Occipital lobe (tissue), 2 donors: ENCODE data around the gene CIB4. TPM values are rescaled to one million over a fixed set of nuclear protein-coding genes. Genes with fewer than 3 reads are reported as not detected.

Experiments
- DNase-seq: peaks from one replicate; lab custom pipeline; 2025; lab: John Stamatoyannopoulos, UW
- total RNA-seq: library from RNA; depleted of rRNA; stranded (reverse); fragments of >200 nt; gene quantifications from one replicate; pipeline ENCODE4 v1.2.3, GENCODE V29; 2014

The CIB4 gene
- total RNA-seq, 1 donor from 2014 or later = not detected

DNA sequence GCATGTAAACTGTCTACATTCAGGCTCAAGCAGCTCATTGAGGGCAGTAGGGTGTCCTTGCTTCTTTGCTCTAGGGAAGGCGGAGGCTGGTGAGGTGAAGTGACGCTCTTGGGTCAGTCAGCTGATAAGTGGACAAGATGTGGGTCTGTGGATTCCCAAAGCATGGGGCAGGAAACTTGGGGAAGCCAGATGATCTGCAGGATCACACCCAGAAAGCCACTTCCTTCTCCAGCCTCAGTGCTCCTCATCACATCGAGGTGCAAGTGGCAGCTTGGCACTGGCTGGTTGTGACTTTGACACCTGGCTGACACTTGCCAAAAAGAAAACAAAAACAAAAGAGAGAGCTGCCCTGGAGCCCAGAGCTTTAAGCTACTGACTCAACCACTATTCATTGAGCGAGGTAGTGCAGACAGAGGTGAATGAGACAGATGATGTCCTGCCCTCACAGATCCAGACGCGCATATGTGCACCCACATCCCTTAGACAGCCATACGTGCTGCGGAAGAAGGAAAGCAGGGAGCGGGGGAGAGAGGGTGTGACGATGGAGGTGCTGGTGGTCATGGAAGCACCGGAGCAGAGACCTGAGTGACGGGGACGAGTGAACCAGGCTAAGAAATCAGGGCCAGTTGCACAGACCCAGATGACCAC lies 3.1 kb upstream of the CIB4 start:
- DNase-seq = no peak

DNA sequence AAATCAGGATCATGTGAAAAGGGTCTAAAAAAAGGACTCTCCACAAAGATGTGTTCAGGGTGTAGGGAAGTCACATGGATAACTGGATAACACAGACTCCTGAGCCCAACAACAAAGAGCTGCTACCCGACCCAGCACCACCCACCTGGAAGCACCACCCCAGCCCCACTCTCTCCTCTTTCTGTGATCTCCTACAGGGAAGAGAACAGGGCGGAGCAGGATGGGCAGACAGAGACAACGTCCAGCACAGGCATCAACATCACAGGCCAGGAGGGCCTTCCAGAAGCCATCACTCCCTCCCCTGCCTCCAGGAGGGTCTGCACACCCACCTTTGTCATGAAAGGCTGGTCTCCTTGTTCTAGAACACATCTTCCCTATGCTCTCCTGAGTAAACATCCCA lies 1.3 kb upstream of the CIB4 start:
- DNase-seq = no peak

DNA sequence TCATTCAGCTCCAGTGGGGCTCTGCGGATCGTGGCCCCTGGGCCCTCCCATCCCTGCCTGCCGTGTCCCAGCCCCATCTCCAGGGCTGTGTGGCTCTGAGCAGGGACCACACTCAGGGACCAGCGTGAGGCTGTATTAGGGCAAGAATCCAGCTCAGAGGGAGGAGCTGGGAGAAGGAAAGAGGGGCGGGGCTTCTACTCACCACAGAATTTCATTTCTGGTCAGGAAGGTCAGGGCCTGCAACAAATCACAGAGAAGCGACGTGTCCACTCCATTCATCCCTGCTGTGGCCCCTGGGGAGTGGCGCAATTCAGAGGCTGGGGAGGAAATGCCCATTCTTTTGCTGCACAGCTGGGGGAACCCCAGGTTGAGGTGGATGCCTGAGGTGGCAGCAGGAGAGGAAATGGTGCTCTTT lies 828 bp downstream of the CIB4 start:
- no peak for DNase-seq

DNA sequence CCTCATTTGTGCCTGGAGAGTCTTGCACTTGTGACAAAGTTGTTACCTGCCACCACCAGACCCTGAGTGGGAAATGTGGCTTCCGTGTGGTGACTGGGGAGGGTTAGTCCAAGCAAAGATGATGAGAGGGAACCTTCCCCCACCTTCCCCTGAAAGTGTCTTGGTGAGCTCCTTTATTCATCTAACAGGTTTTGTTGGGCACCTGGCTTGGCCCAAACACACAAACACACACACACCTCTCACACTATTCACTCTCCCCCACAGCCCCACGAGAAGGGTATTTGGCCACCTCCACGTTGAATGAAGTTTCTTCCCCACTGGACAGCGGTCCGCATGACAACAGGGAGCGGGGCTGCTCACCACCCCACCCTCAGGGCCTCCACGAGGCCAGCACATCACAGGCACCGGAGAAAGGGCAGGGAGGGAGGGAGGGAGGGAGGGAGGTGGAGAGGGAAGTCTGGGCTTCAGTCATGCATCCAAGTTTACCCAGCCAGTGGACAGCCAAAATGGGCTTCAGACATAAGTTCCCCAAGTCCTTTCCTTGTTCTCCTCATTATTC lies 1.4 kb downstream of the CIB4 start:
- no peak for DNase-seq

DNA sequence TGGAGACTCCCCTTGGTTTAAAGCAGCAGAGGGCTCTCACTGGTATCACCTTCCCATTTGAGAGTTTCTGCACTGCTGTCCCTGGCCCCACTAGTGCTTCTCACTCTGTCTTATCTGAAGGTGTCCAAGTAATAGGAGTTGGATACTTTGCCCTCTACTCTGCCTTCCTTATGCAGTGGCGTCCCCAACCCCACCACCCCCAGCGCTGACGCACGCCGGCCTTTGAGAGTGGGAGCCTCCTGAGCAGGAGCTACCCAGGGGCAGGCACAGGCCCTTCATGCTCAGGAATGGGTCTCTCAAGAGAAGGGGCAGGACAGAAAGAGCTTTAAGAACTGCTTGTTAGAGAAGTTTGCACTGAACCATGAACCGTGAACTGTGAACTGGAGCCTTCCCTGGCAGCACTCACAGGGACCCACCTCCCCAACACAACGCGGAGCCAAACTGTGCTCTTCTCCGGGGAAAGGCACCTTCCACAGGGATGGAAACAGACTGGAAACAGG lies 3.3 kb downstream of the CIB4 start:
- no peak for DNase-seq

DNA sequence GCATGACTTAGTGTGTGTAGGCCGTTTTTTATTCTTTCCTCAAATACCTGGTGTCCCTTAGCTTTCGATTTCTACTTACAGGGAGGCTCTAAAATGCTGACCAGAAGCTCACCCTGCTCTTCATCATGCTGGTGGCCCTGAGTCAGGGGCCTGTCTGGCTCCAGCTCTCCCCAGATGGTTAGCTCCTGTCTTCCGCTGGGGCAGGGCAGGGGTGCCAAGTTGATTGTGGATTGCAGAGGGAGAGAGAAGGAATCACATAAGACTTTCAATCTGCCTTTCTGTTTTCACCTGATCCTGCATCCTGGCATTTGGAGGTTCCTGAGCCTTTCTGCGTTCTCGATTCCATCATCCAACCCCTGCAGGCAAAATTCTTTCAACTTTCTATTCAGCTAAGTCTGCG lies 4.2 kb downstream of the CIB4 start:
- DNase-seq = no peak

DNA sequence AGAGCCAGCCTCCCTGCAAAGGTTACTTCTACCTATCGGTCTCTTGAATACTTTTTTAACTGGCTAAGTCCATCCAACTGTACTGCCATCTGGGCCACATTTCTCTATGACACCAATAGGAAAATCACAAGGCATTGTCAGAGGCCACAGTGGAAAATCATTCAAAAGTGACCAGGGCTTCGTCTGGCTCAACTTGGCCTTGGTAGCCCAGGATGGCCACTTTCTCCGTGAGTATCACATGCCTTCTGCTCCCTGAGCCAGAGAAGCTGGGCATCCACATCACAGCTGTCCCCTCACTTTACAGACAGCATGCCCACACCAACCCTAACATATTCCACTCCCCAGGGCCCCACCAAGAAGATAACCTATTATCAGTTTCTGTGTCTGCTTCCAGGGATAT lies 5.8 kb downstream of the CIB4 start:
- no peak for DNase-seq

DNA sequence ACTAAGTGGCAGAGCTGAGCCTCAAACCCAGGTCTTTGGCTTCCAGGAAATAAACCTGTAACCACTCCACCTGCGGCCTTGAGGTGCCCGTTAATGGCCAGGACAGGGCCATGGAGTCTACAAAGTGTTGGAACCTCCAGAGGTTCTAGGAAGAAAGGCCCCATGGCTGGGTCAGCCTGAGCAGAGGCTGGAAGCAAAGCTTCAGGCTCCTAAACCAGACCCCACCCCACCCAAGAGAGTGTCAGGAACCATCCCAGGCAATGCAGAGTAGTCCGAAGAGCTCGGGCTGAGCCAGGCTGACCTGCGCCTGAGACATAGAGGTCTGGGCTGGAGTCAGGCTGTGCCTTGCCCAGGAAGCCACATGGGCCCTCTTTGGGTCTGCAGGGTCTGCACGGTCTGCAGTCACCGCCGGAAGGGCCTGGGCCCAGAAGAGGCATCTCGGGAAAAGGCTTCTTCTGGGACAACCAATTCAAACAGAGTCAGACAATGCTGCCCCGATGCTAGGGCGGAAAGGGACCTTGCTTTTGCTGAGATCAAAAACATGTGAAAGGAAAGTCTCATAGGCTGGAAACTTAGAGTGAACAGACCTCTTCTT lies 6.4 kb downstream of the CIB4 start:
- DNase-seq = no peak

DNA sequence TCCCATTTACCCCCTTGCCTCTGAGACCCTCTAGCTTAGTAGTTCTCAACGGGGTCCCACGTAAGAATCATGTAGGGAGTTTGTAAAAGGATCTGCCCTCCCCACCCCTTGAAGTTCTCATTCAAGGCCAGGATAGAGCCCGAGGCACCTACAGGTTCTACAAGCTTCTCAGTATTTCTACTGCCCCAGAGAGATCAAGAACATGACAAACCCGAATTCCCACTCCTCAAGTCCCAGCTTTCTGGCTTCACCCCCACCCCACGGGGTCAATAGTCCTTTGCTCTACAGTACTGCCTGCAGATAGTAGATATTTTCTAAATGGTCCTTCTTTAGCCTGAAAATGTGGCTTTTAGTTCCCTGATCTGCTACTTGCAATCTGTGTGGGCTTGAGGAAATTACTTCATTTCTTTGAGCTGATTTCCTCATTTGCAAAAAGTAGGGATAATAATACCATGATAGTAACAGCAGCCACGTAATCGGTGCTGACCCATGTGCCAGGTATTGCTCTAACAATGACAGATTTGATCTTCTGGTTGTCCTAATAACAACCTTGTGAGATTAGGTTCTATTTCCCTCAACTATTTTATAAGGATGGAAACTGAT lies 7.1 kb downstream of the CIB4 start:
- DNase-seq = no peak

DNA sequence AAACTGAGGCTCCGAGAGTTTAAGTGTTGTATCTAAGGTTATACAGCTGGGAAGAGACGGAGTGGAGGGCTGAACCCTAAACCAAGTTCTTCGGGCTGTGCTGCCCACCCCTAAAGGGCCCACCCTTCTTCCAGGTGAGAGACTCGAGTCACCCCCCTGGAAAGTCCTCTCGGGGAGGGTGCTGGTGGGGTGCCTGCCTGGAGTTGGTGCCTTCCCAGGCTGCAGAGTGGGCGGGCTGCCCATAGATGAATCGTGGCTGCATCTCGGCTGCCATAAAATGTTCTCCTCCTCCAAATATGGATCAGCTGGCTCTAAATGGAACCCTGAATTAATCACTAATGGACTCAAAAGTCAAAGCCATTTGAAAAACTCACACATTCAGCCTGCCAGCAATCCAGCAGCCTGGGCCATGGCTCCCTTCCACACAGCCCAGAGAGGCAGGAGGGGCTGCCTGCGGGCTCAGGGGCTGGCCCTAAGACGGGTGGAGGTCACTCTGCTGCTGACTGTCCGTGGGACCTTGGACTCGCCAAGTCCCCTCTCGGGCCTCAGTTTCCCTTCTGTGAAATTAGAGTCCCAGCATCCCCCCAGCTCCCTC lies 7.7 kb downstream of the CIB4 start:
- DNase-seq = no peak

DNA sequence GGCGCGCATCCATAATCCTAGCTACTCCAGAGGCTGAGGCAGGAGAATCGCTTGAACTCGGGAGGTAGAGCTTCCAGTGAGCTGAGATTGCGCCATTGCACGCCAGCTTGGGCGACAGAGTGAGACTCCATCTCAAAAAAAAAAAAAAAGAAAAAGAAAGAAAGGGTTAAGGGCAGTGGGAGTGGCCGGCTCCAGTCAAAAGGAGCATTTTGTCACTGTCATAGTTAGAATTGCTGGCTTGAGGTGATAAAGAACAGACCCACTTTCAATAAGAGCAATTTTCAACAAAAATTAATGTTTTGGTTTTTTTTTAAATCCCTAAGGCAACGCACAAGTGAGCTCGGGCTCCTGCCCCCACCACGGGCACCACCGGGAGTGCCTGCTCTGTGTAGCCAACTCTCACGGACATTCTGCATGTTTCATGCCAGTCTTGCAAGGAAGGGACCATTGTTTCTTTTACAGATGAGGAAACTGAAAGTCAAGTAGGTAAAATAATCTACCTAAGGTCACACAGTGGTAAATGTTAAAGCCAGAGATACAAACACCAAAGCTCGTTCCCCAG lies 8.5 kb downstream of the CIB4 start:
- DNase-seq = no peak

DNA sequence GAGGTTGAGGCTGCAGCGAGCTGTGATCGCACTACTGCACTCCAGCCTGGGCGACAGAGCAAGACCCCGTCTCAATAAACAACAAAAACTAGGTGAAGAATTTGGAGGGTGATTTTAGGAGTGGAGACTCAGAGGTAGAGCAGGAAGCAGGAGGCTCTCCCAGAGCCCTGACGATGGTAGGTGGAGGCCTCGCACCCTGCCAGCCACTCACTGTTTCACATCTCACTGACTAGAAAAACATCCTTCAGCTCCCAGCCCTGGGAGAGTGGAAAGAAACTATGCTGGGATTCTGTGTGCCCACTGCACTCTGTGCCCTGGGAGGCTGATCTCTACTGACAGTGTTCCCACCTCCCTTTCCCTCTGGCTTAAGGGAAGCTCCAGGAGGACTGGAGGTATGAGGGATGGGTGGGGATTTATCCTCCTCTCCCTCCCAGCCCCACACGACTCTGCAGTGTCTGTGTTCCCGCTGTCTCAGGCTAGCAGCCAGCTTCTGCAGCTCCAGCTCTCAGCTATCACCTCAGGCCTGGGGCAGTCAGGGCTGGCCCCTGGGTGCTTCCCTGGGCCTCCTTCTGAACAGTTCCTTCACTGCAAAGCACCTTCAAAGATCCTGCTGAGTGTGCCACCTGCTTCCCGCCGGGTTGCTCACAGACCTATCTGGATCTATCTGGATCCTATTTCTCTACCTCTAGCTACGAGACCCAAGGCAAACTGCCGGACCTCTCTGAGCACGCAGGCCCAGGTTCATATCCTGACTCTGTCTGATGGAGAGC lies 9.6 kb downstream of the CIB4 start:
- DNase-seq = no peak

DNA sequence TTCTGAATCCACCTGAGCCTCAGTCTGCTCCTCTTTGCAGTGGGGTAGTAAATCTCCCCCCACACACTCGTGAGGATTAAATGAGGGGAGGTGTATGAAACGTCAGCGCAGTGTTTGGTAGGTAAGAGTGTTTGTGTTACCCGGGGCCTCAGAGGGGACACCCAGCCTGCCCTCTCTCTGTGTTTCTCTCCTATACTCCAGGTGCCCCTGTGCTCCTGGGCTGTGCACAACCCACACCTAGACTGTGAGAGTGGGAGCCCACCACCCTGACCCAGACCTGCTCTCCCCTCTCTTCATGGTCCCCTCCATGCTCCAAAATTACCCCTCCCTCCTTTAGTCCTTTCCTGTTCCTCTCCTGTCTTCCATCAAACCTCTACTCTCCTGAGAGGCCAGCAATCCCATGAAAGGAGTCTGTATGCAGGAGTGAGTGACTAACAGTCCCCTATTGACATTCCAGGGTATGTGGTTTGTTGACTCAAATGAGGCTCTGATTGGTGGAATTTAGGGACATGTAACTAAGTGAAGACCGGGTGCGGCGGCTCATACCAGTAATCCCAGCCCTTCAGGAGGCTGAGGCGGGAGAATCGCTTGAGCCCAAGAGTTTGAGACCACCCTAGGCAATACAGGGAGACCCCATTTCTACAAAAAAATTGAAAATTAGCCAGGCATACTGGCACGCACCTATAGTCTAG lies 10.4 kb downstream of the CIB4 start:
- DNase-seq = no peak

DNA sequence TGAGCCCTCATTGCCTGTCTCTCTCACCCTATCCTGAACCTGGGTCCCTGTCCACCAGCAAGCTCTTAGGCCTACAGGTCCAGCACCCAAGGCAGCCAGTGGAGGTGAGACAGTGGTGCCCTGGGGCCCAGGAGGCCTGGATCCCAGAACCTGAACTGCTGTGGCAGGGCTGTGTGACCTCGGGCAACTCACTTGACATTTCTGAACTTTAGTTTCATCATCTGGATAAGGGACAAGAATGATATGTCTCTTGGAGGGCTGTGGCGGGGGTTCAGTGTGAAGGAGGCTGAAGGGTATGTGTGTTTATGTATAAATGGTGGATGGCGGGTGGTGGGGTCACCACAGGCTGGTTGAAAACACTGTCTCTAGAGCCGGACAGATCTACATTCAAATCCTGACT lies 10.9 kb downstream of the CIB4 start:
- DNase-seq = no peak

DNA sequence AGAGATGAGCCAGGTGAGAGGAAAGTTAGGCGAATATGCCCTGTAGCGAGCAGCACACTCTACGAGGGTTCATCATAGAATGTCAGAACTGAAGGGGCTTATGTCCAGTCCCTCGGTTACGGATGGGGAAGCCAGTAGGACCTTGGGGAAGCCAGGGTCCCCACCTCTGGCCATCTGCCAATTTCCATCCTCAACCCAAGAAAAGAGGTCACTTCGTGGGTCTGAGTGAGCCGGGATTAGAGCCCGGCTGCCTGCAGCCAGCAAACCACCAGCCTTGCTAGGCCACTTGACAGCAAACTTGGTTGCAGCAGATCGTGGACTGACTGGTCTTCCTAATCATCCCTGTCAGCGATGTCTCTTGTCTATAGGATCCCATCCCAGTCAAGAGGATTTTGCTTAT lies 11.4 kb downstream of the CIB4 start:
- no peak for DNase-seq

DNA sequence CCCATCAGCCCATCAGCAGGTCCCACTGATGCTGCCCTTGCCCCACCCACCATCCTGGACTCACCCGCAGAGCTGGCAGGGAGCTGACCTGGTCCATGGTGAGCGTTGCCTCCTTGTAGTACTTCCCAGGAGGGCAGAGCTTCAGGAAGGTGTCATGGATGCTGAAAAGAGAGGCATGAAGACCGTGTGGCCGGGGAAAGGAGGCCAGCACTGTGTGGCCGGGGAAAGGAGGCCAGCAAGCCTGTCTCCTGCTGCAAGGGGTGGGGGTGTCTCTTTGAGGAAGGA lies 11.9 kb downstream of the CIB4 start:
- no peak for DNase-seq

DNA sequence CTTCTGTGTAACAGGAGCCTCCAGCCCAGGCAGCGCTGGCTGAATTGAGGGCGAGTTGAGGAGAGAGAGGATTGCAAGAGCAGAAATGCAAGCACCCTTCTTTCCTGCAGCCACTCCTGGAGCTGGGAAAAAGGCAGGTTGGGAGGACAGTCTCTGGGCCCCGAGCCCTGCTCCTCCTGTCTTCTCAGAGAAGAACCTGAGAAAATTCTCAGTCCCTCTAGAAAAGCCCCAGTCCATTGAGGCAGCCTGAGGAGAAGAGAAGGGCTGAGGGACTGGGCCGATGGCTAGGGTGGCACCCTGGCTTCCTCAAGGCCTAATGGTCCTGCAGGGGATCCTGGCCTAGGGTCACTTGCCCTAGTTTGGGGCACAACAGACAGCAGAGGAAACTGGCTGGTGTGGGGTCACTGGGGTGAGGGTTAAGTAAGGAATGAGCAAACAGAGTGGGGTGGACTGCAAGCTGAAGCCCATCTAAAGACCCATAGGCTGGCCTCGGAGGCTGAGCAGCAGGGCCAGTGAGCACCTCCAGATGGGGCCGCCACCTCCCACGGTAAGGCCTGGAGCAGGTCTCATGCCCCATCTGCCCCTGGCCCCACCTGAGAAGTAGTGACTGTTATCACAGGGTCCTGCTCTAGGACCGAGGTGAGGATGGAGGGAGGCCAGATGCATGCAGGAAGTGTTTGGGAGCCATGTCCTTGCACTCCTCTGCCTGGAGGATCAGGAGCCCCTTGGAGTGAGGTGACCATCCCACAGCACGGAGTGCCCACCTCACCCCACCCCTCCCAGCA lies 12.4 kb downstream of the CIB4 start:
- DNase-seq = no peak

DNA sequence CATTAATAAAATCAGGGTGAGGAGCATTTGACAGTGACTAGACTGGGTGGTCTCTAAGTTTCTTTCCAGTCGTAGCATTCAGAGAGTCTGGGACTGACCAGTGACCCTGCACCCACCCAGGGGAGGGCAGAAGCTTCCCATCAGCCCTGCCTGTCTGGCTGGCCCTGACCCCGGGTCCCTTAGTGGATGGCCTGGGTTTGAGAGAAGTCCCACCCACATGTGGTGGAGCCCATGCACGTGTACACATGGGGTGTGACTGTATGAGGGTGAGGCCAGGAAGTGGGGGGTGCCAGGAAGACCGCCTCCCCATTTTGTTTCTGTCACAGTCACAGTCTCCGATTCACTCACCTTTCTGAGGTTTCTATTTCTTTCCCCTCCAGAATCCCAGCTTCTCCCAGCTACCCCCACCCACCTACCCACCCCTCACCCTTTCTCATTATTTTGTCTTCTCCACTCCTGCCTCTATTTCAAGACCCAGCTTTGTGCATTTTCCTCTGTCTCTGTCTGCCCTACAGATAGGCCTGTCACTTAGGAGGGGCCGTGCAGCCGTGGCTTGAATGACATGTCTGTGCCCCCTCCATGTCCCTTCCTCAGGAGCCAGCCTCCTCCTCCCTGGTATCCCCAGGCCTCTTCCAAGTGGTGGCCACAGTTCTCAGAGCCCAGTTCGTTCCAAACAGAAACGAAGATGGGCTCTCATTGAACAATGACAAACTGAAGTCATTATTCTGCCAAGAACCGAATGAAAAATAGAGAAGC lies 13.6 kb downstream of the CIB4 start:
- no peak for DNase-seq

DNA sequence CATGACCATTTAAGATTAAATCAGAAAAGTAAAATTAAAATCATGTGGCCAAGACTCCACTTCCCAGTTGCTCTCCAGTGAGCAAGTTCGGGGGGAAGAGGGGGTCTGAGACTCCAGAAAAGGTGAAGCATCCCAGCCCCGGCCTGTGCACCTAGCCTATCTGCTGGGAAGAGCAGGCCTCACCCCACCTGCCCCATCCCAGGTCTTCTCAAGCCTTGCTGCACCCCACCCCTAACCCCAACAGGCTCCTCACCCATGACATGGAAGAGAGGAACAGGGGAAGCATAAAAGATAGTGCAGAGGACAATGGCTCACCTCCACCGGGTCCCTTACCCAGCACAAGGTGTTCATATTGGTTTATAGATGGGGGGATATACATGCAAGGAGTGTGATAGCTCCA lies 14.6 kb downstream of the CIB4 start:
- no peak for DNase-seq
